HG02973 (cell line): Measurements from ENCODE around the gene PPM1M.

Source experiments
- ATAC-seq: cut with Tn5 transposase; IDR thresholded peaks from one replicate; pipeline ENCODE4 v1.9.1; 2021; ENCODE audit warnings: moderate library complexity; ENCODE audit not compliant: unreplicated experiment

PPM1M gene

GRCh38 chr3:52294320-52295150 is 49.0 kb downstream of the PPM1M start:
- no peak for ATAC-seq

- ATAC-seq = no peak
These were observed 50.2 kb downstream of the PPM1M start for GRCh38 chr3:52295671-52296208.

GRCh38 chr3:52297242-52298148 is 51.9 kb downstream of the PPM1M start:
- no peak for ATAC-seq

GRCh38 chr3:52298149-52299098 is 52.9 kb downstream of the PPM1M start:
- no peak for ATAC-seq

GRCh38 chr3:52299247-52299878 is 53.8 kb downstream of the PPM1M start:
- ATAC-seq = no peak
